Measurements from ENCODE around the gene ALPP. TPM values are rescaled to one million over a fixed set of nuclear protein-coding genes. Genes with fewer than 3 reads are reported as not detected.

ALPP gene
- total and polyA plus RNA-seq, 2 of the 13 experiments (the other 11 are each of a cell fraction or from before 2014, with no cell fraction given): not detected

DNA sequence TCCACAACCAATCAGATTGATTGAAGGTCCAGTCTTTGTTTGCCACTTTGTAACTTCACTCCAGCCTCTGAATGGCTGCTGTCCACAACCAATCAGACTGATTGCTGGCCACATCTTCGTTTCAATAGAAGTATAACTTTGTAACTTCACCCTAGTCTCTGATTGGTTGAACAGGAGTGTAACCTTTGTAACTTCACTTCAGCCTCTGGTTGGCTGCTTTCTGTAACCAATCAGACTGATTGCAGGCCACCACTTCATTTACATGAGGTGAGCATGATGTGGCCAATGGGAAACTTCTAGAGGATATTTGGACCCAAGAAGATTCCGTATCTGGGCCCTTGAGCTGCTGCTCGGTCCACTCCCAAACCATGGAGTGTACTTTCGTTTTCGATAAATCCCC, 16.9 kb upstream of the ALPP start:
- H3K27ac ChIP-seq (ENCODE audit: extremely low read length, insufficient read depth, low read length): no peak overlapping the region
- BruUV-seq (replicated peaks): no TSS peak
- FAIRE-seq (no peak), ATAC-seq (no peak), DNase-seq (ENCODE audit: low spot score) (no peak)
- no peak overlapping the region for H2AFZ ChIP-seq (ENCODE audit: low read length)
- intact Hi-C loops (cut with micrococcal nuclease; ENCODE audit: unreplicated experiment): no loop called here
- H4K20me1 ChIP-seq (ENCODE audit: insufficient read depth, low read length): no peaks in the 10 kb centered on the region
- H3K9ac ChIP-seq (ENCODE audit: insufficient read depth, low read depth, low read length): no peak overlapping the region
- H3K4me2 ChIP-seq (ENCODE audit: low read depth, low read length): no peak overlapping the region
- H3K4me3 ChIP-seq (replicated peaks in 1 of 3; ENCODE audit: insufficient read depth in 1 of 3, low read depth in 2 of 3, low read length in 3 of 3): no peak overlapping the region
- POLR2A ChIA-PET: no interaction called here
- no peaks in the 10 kb centered on the region; the same call in 1 of the 2 replicates for H3K9me3 ChIP-seq (ENCODE audit: low read length)
- CTCF ChIA-PET (ENCODE audit: low intra/inter-chr PET ratio, low total read pairs): no interaction called here
- H3K79me2 ChIP-seq (ENCODE audit: insufficient read depth, low read length): no peaks in the 10 kb centered on the region
- whole genome bisulfite sequencing (ENCODE audit: low lambda C conversion rate): 66% methylated on average over 5 of the region's 5 CpGs
- peaks cover 30% of the 10 kb centered on the region for H3K4me1 ChIP-seq (ENCODE audit: insufficient read depth, low read length)
- TF ChIP-seq, protein P1, sequence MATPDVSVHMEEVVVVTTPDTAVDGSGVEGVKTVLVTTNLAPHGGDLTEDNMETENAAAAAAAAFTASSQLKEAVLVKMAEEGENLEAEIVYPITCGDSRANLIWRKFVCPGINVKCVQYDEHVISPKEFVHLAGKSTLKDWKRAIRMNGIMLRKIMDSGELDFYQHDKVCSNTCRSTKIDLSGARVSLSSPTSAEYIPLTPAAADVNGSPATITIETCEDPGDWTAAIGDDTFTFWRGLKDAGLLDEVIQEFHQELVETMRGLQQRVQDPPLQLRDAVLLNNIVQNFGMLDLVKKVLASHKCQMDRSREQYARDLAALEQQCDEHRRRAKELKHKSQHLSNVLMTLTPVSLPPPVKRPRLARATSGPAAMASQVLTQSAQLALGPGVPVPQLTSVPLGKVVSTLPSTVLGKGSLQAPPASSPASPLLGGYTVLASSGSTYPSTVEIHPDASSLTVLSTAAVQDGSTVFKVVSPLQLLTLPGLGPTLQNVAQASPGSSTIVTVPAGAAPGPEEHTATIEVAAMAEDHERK (CRISPR knock-in tag; IDR thresholded peaks at IDR 0.05; ENCODE audit: low read depth): no peak
- in situ Hi-C loops (cut with HindIII; ENCODE audit: extremely low pct_ligation_motif_present, low pct_unique_long_range_greater_than_20kb): no loop called here
- H3K27me3 ChIP-seq (ENCODE audit: control insufficient read depth in 1 of 2, insufficient read depth in 2 of 2, low read length in 2 of 2): no peaks in the 10 kb centered on the region
- no peaks in the 10 kb centered on the region for H3K36me3 ChIP-seq (replicated peaks in 1 of 2; ENCODE audit: control insufficient read depth in 1 of 2, insufficient read depth in 2 of 2, low read length in 2 of 2)

DNA sequence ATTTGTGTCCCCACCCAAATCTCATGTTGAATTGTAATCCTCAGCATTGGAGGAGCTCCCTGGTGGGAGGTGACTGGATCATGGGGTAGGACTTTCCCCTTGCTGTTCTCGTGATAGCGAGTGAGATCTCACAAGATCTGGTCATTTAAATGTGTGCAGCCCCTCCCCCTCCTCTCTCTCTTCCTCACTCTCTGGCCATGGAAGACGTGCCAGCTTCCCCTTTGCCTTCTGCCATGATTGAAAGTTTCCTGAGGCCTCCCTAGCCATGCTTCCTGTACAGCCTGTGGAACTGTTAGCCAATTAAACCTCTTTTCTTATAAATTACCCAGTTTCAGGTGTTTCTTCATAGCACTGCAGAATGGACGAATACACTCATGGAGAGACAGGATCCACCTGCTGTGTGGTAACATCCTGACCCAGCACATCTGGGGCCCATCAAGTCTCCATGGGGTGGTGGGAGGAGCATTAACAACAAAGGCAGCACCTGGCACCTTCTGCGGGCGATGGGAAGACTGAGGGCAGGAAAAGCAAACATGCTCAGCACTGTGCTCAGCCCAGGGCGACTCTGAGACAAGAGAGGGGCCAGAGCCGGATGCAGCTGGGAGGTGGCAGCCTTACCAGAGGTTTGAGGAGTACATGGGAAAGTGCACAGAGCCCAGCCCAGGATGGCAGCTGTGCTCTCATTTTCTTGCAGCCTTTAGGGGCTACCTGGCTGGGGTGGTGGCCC, 16.2 kb upstream of the ALPP start:
- intact Hi-C loops (cut with micrococcal nuclease; ENCODE audit: unreplicated experiment): no loop called here
- no peak for ATAC-seq
- Histone ChIP-seq H3K79me2 (ENCODE audit: insufficient read depth, low read length) (no peaks in the 10 kb centered on the region), H3K36me3 (replicated peaks in 1 of 2; ENCODE audit: control insufficient read depth in 1 of 2, insufficient read depth in 2 of 2, low read length in 2 of 2) (no peaks in the 10 kb centered on the region), H3K9ac (ENCODE audit: insufficient read depth, low read depth, low read length) (no peak overlapping the region), H3K9me3 (ENCODE audit: low read length) (no peaks in the 10 kb centered on the region; the same call in 1 of the 2 replicates), H3K4me2 (ENCODE audit: low read depth, low read length) (no peak overlapping the region), H2AFZ (ENCODE audit: low read length) (no peak overlapping the region), H4K20me1 (ENCODE audit: insufficient read depth, low read length) (no peaks in the 10 kb centered on the region), H3K4me1 (ENCODE audit: insufficient read depth, low read length) (peaks cover 37% of the 10 kb centered on the region), H3K27me3 (ENCODE audit: control insufficient read depth in 1 of 2, insufficient read depth in 2 of 2, low read length in 2 of 2) (no peaks in the 10 kb centered on the region), H3K4me3 (replicated peaks in 1 of 3; ENCODE audit: insufficient read depth in 1 of 3, low read depth in 2 of 3, low read length in 3 of 3) (no peak overlapping the region), H3K27ac (ENCODE audit: extremely low read length, insufficient read depth, low read length) (no peak overlapping the region)
- no peak for DNase-seq (ENCODE audit: low spot score)
- WGBS (ENCODE audit: low lambda C conversion rate): 38% methylated on average over 8 of the region's 8 CpGs
- POLR2A ChIA-PET: no interaction called here
- in situ Hi-C loops (cut with HindIII; ENCODE audit: extremely low pct_ligation_motif_present, low pct_unique_long_range_greater_than_20kb): no loop called here
- no peak for FAIRE-seq
- CTCF ChIA-PET (ENCODE audit: low intra/inter-chr PET ratio, low total read pairs): no interaction called here
- BruUV-seq (replicated peaks): no TSS peak
- TF ChIP-seq STAT5B (CRISPR knock-in tag; IDR thresholded peaks at IDR 0.05) (no peak), REST (IDR thresholded peaks at IDR 0.05; ENCODE audit: borderline replicate concordance in 1 of 2, low read depth in 1 of 2, low read length in 2 of 2) (no peak), MED1 (CRISPR knock-in tag; IDR thresholded peaks at IDR 0.05) (no peak), ZNF383 (CRISPR knock-in tag; IDR thresholded peaks at IDR 0.05; ENCODE audit: borderline replicate concordance) (no peak)
- TF ChIP-seq, protein P2, sequence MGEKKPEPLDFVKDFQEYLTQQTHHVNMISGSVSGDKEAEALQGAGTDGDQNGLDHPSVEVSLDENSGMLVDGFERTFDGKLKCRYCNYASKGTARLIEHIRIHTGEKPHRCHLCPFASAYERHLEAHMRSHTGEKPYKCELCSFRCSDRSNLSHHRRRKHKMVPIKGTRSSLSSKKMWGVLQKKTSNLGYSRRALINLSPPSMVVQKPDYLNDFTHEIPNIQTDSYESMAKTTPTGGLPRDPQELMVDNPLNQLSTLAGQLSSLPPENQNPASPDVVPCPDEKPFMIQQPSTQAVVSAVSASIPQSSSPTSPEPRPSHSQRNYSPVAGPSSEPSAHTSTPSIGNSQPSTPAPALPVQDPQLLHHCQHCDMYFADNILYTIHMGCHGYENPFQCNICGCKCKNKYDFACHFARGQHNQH (CRISPR knock-in tag; IDR thresholded peaks at IDR 0.05): no peak
- TF ChIP-seq, protein P3, sequence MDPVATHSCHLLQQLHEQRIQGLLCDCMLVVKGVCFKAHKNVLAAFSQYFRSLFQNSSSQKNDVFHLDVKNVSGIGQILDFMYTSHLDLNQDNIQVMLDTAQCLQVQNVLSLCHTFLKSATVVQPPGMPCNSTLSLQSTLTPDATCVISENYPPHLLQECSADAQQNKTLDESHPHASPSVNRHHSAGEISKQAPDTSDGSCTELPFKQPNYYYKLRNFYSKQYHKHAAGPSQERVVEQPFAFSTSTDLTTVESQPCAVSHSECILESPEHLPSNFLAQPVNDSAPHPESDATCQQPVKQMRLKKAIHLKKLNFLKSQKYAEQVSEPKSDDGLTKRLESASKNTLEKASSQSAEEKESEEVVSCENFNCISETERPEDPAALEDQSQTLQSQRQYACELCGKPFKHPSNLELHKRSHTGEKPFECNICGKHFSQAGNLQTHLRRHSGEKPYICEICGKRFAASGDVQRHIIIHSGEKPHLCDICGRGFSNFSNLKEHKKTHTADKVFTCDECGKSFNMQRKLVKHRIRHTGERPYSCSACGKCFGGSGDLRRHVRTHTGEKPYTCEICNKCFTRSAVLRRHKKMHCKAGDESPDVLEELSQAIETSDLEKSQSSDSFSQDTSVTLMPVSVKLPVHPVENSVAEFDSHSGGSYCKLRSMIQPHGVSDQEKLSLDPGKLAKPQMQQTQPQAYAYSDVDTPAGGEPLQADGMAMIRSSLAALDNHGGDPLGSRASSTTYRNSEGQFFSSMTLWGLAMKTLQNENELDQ (CRISPR knock-in tag; IDR thresholded peaks at IDR 0.05; ENCODE audit: borderline replicate concordance): no peak
